B cell (primary cell): ENCODE data around the gene CDH13. TPM values are rescaled to one million over a fixed set of nuclear protein-coding genes. Genes with fewer than 3 reads are reported as not detected.

Source experiments
- ATAC-seq: fragments of 200-7000 bp; cut with Tn5 transposase; one replicate; pipeline ENCODE4 v1.10.0; 2021; ENCODE audit warnings: low read depth, mild to moderate bottlenecking, moderate number of reproducible peaks, moderate library complexity
- CTCF ChIA-PET: fragments of 350-600 bp; sonication (Branson Sonifier 250); formaldehyde crosslinking; loops from one replicate; lab custom pipeline; 2021; ENCODE audit warnings: antibody characterized with exemption, inconsistent platforms; lab: Charles Lee
- POLR2A ChIA-PET: fragments of 350-600 bp; sonication (Branson Sonifier 250); formaldehyde crosslinking; loops from one replicate; lab custom pipeline; 2021; ENCODE audit warnings: antibody characterized with exemption; lab: Charles Lee
- DNase-seq: peaks from one replicate; pipeline ENCODE4 v3.0.0; 2013
- H2AFZ ChIP-seq: 2 replicates; pipeline ENCODE4 v1.6.1; 2012; ENCODE audit warnings: mild to moderate bottlenecking, low read depth, low read length; ENCODE audit not compliant: insufficient read depth, poor library complexity, severe bottlenecking
- H3K27ac ChIP-seq, 2 donors: 1 replicate in 1 of 2; 2 replicates in 1 of 2; pipeline ENCODE4 v1.5.1; 2012 to 2013; ENCODE audit warnings: low read length in 2 of 2, mild to moderate bottlenecking in 2 of 2, moderate library complexity in 1 of 2
- H3K27me3 ChIP-seq, 4 experiments: fragments of 200-600 bp in 1 of 4; sonication (generic) in 1 of 4; replicated peaks in 1 of 4; 1 replicate in 2 of 4; 2 replicates in 2 of 4; pipeline versions ENCODE4 v1.6.1 to v1.7.0; 2013 to 2016; ENCODE audit warnings: low read length in 3 of 4, mild to moderate bottlenecking in 2 of 4, mixed read lengths in 1 of 4, moderate library complexity in 1 of 4; ENCODE audit not compliant: insufficient read depth in 4 of 4, control insufficient read depth in 3 of 4; ENCODE audit errors: control extremely low read depth in 1 of 4
- H3K36me3 ChIP-seq, 2 experiments: replicated peaks in 1 of 2; 1 replicate in 1 of 2; 2 replicates in 1 of 2; pipeline versions ENCODE4 v1.6.1 to v1.7.1; 2013; ENCODE audit warnings: low read length in 1 of 2; ENCODE audit not compliant: insufficient read depth in 2 of 2, control insufficient read depth in 1 of 2; ENCODE audit errors: control extremely low read depth in 1 of 2, extremely low read depth in 1 of 2
- H3K4me1 ChIP-seq, 2 donors: fragments of 200-600 bp in 1 of 2; sonication (generic) in 1 of 2; 1 replicate in 1 of 2; 2 replicates in 1 of 2; pipeline versions ENCODE4 v1.5.1 to v1.6.1; 2013 to 2017; ENCODE audit warnings: low read length in 2 of 2; ENCODE audit not compliant: control insufficient read depth in 2 of 2, insufficient read depth in 2 of 2
- H3K4me2 ChIP-seq: replicated peaks from 2 replicates; pipeline ENCODE3; 2012; ENCODE audit warnings: mild to moderate bottlenecking, low read depth, low read length; ENCODE audit not compliant: poor library complexity, severe bottlenecking
- H3K4me3 ChIP-seq, 5 experiments: fragments of 200-600 bp in 1 of 5; sonication (generic) in 1 of 5; 1 replicate in 3 of 5; 2 replicates in 2 of 5; pipeline versions ENCODE4 v1.5.1 to v1.7.0; 2011 to 2016; ENCODE audit warnings: low read length in 4 of 5, mild to moderate bottlenecking in 4 of 5, low read depth in 2 of 5, control low read depth in 1 of 5, moderate library complexity in 1 of 5; ENCODE audit not compliant: insufficient read depth in 1 of 5; ENCODE audit errors: control extremely low read depth in 1 of 5, extremely low read depth in 1 of 5
- H3K79me2 ChIP-seq: fragments of 200-600 bp; sonication (generic); one replicate; pipeline ENCODE4 v1.6.0; 2016; ENCODE audit warnings: low read length; ENCODE audit not compliant: control insufficient read depth, insufficient read depth
- H3K9ac ChIP-seq: fragments of 200-600 bp; sonication (generic); 2 replicates; pipeline ENCODE4 v1.6.1; 2017; ENCODE audit warnings: mild to moderate bottlenecking, low read length, moderate library complexity
- H3K9me3 ChIP-seq, 3 donors: one replicate each; pipeline versions ENCODE4 v1.6.1 to v1.7.1; 2013; ENCODE audit warnings: low read length in 2 of 3; ENCODE audit not compliant: control insufficient read depth in 2 of 3, insufficient read depth in 1 of 3; ENCODE audit errors: control extremely low read depth in 1 of 3
- H4K20me1 ChIP-seq: 2 replicates; pipeline ENCODE4 v1.6.0; 2012; ENCODE audit warnings: mild to moderate bottlenecking, low read length; ENCODE audit not compliant: insufficient read depth, control insufficient read depth, poor library complexity, severe bottlenecking
- H3K27ac Mint-ChIP-seq: one replicate; pipeline ENCODE4 v1.8.0; 2021; ENCODE audit warnings: mixed read lengths
- H3K27me3 Mint-ChIP-seq: one replicate; pipeline ENCODE4 v1.8.0; 2021; ENCODE audit warnings: mixed read lengths
- H3K4me1 Mint-ChIP-seq: one replicate; pipeline ENCODE4 v1.8.0; 2021; ENCODE audit warnings: mixed read lengths
- H3K4me3 Mint-ChIP-seq: one replicate; pipeline ENCODE4 v1.8.0; 2021; ENCODE audit warnings: mixed read lengths
- H3K9me3 Mint-ChIP-seq: one replicate; pipeline ENCODE4 v1.8.0; 2022; ENCODE audit warnings: mixed read lengths; ENCODE audit not compliant: insufficient read depth
- EZH2 ChIP-seq: IDR thresholded peaks from 2 replicates; pipeline ENCODE4 v1.6.1; 2012; ENCODE audit warnings: borderline replicate concordance, low read depth, mild to moderate bottlenecking, moderate library complexity, low read length; ENCODE audit not compliant: insufficient read depth, poor library complexity, severe bottlenecking
- WGBS: methylation state at CpG from one replicate; pipeline ENCODE4 v1.1.5; 2013; ENCODE audit warnings: missing lambda C conversion rate; ENCODE audit not compliant: insufficient coverage; 5-methylcytosine and 5-hydroxymethylcytosine counted together
- intact Hi-C: fragments of 100-400 bp; cut with micrococcal nuclease; formaldehyde crosslinking; loops from one replicate; pipeline ENCODE4 v1.10.0; 2022
- polyA plus RNA-seq: library from polyadenylated mRNA; depleted of rRNA; stranded (reverse); fragments of >200 nt; gene quantifications from 2 replicates; pipeline ENCODE4 v1.2.3, GENCODE V29; 2012
- total RNA-seq, 2 donors: library from RNA; stranded (reverse); fragments of 120-200 nt in 1 of 2; gene quantifications; 1 replicate in 1 of 2; 2 replicates in 1 of 2; pipeline versions ENCODE4 v1.2.3 to v1.2.4, GENCODE V29; 2013 to 2022
- TF ChIP-seq, protein P1 (sequence below): fragments of 200-600 bp; IDR thresholded peaks from one replicate; pipeline ENCODE4 v1.8.0; 2022; ENCODE audit warnings: antibody characterized with exemption, mild to moderate bottlenecking

CDH13 gene
- total and polyA plus RNA-seq, 2 donors (not counting 1 experiment from before 2014, with no cell fraction given): not detected

DNA sequence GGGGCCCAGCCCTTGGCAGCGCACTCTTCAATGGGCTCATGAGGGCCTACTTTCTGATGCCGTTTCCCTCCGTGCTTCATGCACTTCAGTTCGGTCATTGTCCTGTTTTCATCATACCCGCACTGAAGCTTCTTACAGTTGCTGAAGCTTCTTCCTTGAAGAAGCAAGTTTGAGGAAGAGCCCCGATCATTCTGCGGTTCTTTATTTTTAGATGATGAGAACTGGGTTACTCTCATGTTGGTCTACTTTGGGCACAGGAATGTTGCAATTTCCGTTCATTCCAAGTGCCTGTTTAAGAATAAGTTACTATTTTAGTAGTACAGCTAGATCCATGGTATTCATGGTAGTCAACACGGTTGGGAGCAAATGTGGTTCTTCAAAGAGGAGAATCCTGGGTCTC is 593.3 kb downstream of the CDH13 start:
- intact Hi-C loops: no loop called here

DNA sequence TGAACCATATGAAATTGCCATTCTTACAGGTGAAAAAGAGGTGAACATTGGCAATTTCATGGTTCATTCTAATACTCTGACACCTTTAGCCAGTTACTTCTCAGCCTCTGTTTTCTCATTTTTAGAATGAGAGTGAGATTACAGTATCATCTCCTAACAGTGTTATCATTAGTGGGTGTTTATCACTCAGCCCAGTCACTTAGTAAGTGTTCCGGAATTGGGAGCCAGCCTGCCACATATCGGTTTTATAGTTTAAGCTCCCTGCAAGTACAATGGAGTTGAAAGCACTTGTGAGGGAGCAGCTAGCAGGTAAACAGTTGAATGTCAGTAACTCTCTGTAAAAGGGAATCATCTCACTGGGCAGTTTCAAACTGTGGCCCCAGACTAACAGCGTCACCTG is 597.9 kb downstream of the CDH13 start:
- POLR2A ChIA-PET: no interaction called here

More for the DNA sequence above, 593.3 kb downstream of the CDH13 start:
- Histone ChIP-seq H2AFZ (no peak overlapping the region), H3K4me1 (no peaks in the 10 kb centered on the region), H3K4me2 (no peak overlapping the region), H4K20me1 (no peaks in the 10 kb centered on the region), H3K36me3 (no peaks in the 10 kb centered on the region), H3K4me3 (no peak overlapping the region), H3K79me2 (no peaks in the 10 kb centered on the region), H3K9me3 (peaks cover 0 to 4% (median 0%) of the 10 kb centered on the region in 3 donors), H3K27ac (no peak overlapping the region), H3K9ac (no peak overlapping the region), H3K27me3 (peaks cover 0 to 2% (median 0%) of the 10 kb centered on the region in 4 experiments)
- Mint-ChIP-seq H3K9me3 (no peaks in the 10 kb centered on the region), H3K4me1 (no peaks in the 10 kb centered on the region), H3K27ac (no peak overlapping the region), H3K4me3 (no peak overlapping the region), H3K27me3 (no peaks in the 10 kb centered on the region)
- CTCF ChIA-PET: no interaction called here
- DNase-seq (no peak), ATAC-seq (no peak)
- POLR2A ChIA-PET: no interaction called here
- TF ChIP-seq, protein P1, sequence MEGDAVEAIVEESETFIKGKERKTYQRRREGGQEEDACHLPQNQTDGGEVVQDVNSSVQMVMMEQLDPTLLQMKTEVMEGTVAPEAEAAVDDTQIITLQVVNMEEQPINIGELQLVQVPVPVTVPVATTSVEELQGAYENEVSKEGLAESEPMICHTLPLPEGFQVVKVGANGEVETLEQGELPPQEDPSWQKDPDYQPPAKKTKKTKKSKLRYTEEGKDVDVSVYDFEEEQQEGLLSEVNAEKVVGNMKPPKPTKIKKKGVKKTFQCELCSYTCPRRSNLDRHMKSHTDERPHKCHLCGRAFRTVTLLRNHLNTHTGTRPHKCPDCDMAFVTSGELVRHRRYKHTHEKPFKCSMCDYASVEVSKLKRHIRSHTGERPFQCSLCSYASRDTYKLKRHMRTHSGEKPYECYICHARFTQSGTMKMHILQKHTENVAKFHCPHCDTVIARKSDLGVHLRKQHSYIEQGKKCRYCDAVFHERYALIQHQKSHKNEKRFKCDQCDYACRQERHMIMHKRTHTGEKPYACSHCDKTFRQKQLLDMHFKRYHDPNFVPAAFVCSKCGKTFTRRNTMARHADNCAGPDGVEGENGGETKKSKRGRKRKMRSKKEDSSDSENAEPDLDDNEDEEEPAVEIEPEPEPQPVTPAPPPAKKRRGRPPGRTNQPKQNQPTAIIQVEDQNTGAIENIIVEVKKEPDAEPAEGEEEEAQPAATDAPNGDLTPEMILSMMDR: no peak
- TF ChIP-seq EZH2: no peak
- WGBS: 93% methylated on average over 6 of the region's 9 CpGs

More for the DNA sequence above, 597.9 kb downstream of the CDH13 start:
- CTCF ChIA-PET: no interaction called here
- H3K4me3 ChIP-seq: no peak overlapping the region
- no peak overlapping the region for H3K9ac ChIP-seq
- Mint-ChIP-seq H3K9me3 (no peaks in the 10 kb centered on the region), H3K27me3 (peaks cover 3% of the 10 kb centered on the region), H3K4me1 (no peaks in the 10 kb centered on the region), H3K27ac (no peak overlapping the region), H3K4me3 (no peak overlapping the region)
- no peaks in the 10 kb centered on the region for H3K27me3 ChIP-seq
- no peak for ATAC-seq
- H3K9me3 ChIP-seq: no peaks in the 10 kb centered on the region
- H3K36me3 ChIP-seq: no peaks in the 10 kb centered on the region
- H3K27ac ChIP-seq: no peak overlapping the region
- H3K4me2 ChIP-seq: no peak overlapping the region
- intact Hi-C loops: no loop called here
- no peaks in the 10 kb centered on the region for H3K79me2 ChIP-seq
- H3K4me1 ChIP-seq: no peaks in the 10 kb centered on the region
- H4K20me1 ChIP-seq: no peaks in the 10 kb centered on the region
- no peak for DNase-seq
- WGBS: 98% methylated on average over 3 of the region's 3 CpGs
- H2AFZ ChIP-seq: no peak overlapping the region
- TF ChIP-seq, protein P1: no peak
- TF ChIP-seq EZH2: no peak
